CD4-positive, alpha-beta memory T cell (primary cell): Measurements from ENCODE around the gene INSIG2. TPM values are rescaled to one million over a fixed set of nuclear protein-coding genes. Genes with fewer than 3 reads are reported as not detected.

Experiments used
- CTCF ChIA-PET: fragments of 350-600 bp; sonication (Branson Sonifier 250); formaldehyde crosslinking; loops from one replicate; lab custom pipeline; 2021; ENCODE audit warnings: inconsistent platforms; ENCODE audit not compliant: partially characterized antibody; lab: Charles Lee
- POLR2A ChIA-PET: fragments of 350-600 bp; sonication (Branson Sonifier 250); formaldehyde crosslinking; loops from one replicate; lab custom pipeline; 2021; ENCODE audit not compliant: partially characterized antibody; lab: Charles Lee
- DNase-seq, 5 donors: peaks; one replicate each; pipeline versions ENCODE4 v3.0.0 to v3.0.0-alpha.2; 2020 to 2022; ENCODE audit warnings: mixed read lengths in 1 of 5
- H3K27ac ChIP-seq: one replicate; pipeline ENCODE4 v1.7.0; 2013; ENCODE audit warnings: low read depth, low read length
- H3K27me3 ChIP-seq: 2 replicates; pipeline ENCODE4 v1.7.0; 2013; ENCODE audit warnings: mild to moderate bottlenecking, low read length, moderate library complexity; ENCODE audit not compliant: insufficient read depth
- H3K36me3 ChIP-seq: 2 replicates; pipeline ENCODE4 v1.7.0; 2013; ENCODE audit warnings: mild to moderate bottlenecking, low read length, moderate library complexity; ENCODE audit not compliant: insufficient read depth
- H3K4me1 ChIP-seq: 2 replicates; pipeline ENCODE4 v1.7.0; 2013; ENCODE audit warnings: mild to moderate bottlenecking, low read length, moderate library complexity; ENCODE audit not compliant: insufficient read depth
- H3K4me3 ChIP-seq, 2 donors: one replicate each; pipeline ENCODE4 v1.7.0; 2013; ENCODE audit warnings: low read length in 2 of 2, mild to moderate bottlenecking in 1 of 2
- H3K9me3 ChIP-seq, 2 donors: one replicate each; pipeline ENCODE4 v1.7.0; 2013; ENCODE audit warnings: low read length in 2 of 2, control low read depth in 1 of 2; ENCODE audit not compliant: control insufficient read depth in 1 of 2
- H3K27ac Mint-ChIP-seq, 7 donors: one replicate each; pipeline ENCODE4 v1.8.0; 2020 to 2021; ENCODE audit warnings: mixed read lengths in 7 of 7, mild to moderate bottlenecking in 6 of 7, inconsistent platforms in 3 of 7, moderate library complexity in 3 of 7
- H3K27me3 Mint-ChIP-seq, 2 donors: one replicate each; pipeline ENCODE4 v1.8.0; 2020 to 2021; ENCODE audit warnings: mixed read lengths in 2 of 2
- H3K36me3 Mint-ChIP-seq, 2 donors: one replicate each; pipeline ENCODE4 v1.8.0; 2020 to 2021; ENCODE audit warnings: mixed read lengths in 2 of 2, inconsistent platforms in 1 of 2, mild to moderate bottlenecking in 1 of 2
- H3K4me1 Mint-ChIP-seq, 4 donors: one replicate each; pipeline ENCODE4 v1.8.0; 2020 to 2021; ENCODE audit warnings: mixed read lengths in 4 of 4, mild to moderate bottlenecking in 1 of 4
- H3K4me3 Mint-ChIP-seq, 8 donors: one replicate each; pipeline ENCODE4 v1.8.0; 2020 to 2021; ENCODE audit warnings: mixed read lengths in 8 of 8, mild to moderate bottlenecking in 7 of 8, moderate library complexity in 6 of 8, inconsistent platforms in 3 of 8
- H3K9me3 Mint-ChIP-seq, 8 donors: one replicate each; pipeline ENCODE4 v1.8.0; 2020 to 2021; ENCODE audit warnings: mixed read lengths in 8 of 8, mild to moderate bottlenecking in 5 of 8, inconsistent platforms in 3 of 8, moderate library complexity in 1 of 8
- intact Hi-C: fragments of 100-400 bp; cut with micrococcal nuclease; formaldehyde crosslinking; loops from one replicate; pipeline ENCODE4 v1.15.1; 2023
- polyA plus RNA-seq, 2 donors: library from polyadenylated mRNA; unstranded; fragments of 300-500 nt; fragmentation: Illumina TruSeq; gene quantifications; one replicate each; pipeline ENCODE4 v1.2.3, GENCODE V29; 2021
- total RNA-seq, 2 experiments: library from RNA; stranded (reverse); gene quantifications; one replicate each; pipeline ENCODE4 v1.2.3, GENCODE V29; 2021

Gene INSIG2
- total and polyA plus RNA-seq, 4 experiments from 2014 or later: 18.0 to 41.1 (median 25.0) TPM

DNA sequence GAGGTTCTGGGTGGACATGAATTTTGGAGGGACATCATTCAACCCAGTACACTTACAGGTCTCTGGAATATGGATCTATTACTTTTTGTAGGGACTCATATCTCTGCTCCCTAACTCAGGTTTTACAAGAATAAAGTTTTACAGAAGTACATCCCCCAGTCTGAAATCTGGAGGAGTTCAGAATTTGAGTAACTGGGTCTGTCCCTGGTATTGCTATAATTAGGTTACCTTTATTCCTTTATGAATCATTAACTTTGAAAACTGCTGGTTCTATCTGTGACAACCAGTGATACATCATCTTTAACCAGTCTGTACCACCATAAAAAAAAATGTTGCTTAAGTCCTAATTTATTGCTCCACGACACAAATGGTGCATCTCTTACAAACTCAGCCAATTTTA lies 59.9 kb downstream of the INSIG2 start:
- CTCF ChIA-PET: no interaction called here
- no peak overlapping the region for H3K4me3 ChIP-seq
- no peak for DNase-seq
- no peak overlapping the region for H3K27ac Mint-ChIP-seq
- no peak overlapping the region for H3K27ac ChIP-seq
- H3K27me3 ChIP-seq: no peaks in the 10 kb centered on the region
- no peak overlapping the region for H3K4me3 Mint-ChIP-seq
- peaks cover 0 to 3% (median 0%) of the 10 kb centered on the region in 8 donors for H3K9me3 Mint-ChIP-seq
- H3K4me1 ChIP-seq: no peaks in the 10 kb centered on the region
- H3K36me3 Mint-ChIP-seq: peaks cover 0 to 3% of the 10 kb centered on the region in 2 donors
- intact Hi-C loops: no loop called here
- no peaks in the 10 kb centered on the region for H3K9me3 ChIP-seq
- POLR2A ChIA-PET: no interaction called here
- H3K4me1 Mint-ChIP-seq: peaks cover 0 to 3% (median 2%) of the 10 kb centered on the region in 4 donors
- H3K27me3 Mint-ChIP-seq: peaks cover 18 to 21% of the 10 kb centered on the region in 2 donors
- H3K36me3 ChIP-seq: no peaks in the 10 kb centered on the region

DNA sequence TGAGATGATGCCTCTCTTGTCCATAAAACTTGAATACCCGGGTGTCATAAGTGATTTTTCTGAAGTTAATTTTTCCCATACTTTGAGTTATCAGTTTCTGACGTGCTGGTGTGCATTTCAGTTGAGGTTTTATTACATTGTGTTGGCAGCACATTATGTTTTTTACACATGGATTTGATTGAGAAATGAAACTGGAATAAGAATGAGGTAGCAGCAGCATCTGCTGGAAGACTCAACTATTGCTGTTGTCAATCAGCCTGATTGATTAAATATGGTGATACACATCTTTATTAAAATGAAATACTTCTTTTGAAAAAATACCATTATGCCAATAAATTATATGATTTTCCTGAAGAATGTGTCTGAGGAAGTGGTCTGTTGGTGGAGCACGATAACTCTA lies 60.5 kb downstream of the INSIG2 start:
- H3K36me3 ChIP-seq: no peaks in the 10 kb centered on the region
- DNase-seq: no peak
- no peaks in the 10 kb centered on the region for H3K4me1 ChIP-seq
- no peak overlapping the region for H3K4me3 ChIP-seq
- intact Hi-C loops: no loop called here
- H3K9me3 ChIP-seq: no peaks in the 10 kb centered on the region
- Mint-ChIP-seq H3K4me3 (no peak overlapping the region), H3K4me1 (peaks cover 0 to 3% (median 0%) of the 10 kb centered on the region in 4 donors), H3K27ac (no peak overlapping the region), H3K36me3 (peaks cover 0 to 3% of the 10 kb centered on the region in 2 donors), H3K27me3 (peaks cover 20% of the 10 kb centered on the region in 2 donors), H3K9me3 (no peaks in the 10 kb centered on the region)
- ChIA-PET POLR2A (interaction anchor here (0.6 kb wide), 1 partner anchor 1222 kb away, joined by 3 read pairs; no protein-coding TSS in a partner anchor), CTCF (interaction anchor here (1.6 kb wide), 1 partner anchor 102 kb away, joined by 4 read pairs; no protein-coding TSS in a partner anchor)
- H3K27me3 ChIP-seq: no peaks in the 10 kb centered on the region
- no peak overlapping the region for H3K27ac ChIP-seq

DNA sequence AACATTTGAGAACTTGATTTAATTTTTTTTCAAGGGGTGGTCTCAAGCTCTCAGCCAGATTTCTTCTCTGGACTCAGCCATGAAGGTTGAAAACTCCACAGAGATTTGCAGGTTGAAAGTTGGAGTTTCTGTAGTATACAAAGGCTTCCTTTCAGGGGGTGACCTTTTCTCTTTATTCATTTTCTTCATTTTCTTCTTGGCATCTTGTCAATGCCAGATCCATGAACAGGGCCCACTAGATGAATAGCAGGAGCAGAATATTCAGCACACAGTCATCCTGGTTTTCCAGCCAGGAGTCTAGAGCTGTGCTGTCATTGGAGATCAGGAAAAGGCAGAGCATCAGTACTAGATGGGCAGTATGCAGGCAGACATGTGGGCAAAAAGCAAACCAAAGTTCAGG lies 62.0 kb downstream of the INSIG2 start:
- intact Hi-C loops: no loop called here
- peaks cover 0 to 3% of the 10 kb centered on the region in 2 donors for H3K36me3 Mint-ChIP-seq
- no peak for DNase-seq
- no peak overlapping the region for H3K4me3 Mint-ChIP-seq
- H3K9me3 Mint-ChIP-seq: peaks cover 0 to under 1% (median 0%) of the 10 kb centered on the region in 8 donors
- H3K36me3 ChIP-seq: no peaks in the 10 kb centered on the region
- POLR2A ChIA-PET: no interaction called here
- H3K27ac ChIP-seq: no peak overlapping the region
- CTCF ChIA-PET: interaction anchor here (1.5 to 1.6 kb wide), 2 partner anchors 104 to 118 kb away, joined by 3 to 4 read pairs; no protein-coding TSS in a partner anchor
- H3K4me1 Mint-ChIP-seq: peaks cover 0 to 3% (median 0%) of the 10 kb centered on the region in 4 donors
- H3K27me3 ChIP-seq: no peaks in the 10 kb centered on the region
- H3K4me1 ChIP-seq: no peaks in the 10 kb centered on the region
- no peak overlapping the region for H3K27ac Mint-ChIP-seq
- H3K9me3 ChIP-seq: no peaks in the 10 kb centered on the region
- peaks cover 21 to 23% of the 10 kb centered on the region in 2 donors for H3K27me3 Mint-ChIP-seq
- H3K4me3 ChIP-seq: no peak overlapping the region

DNA sequence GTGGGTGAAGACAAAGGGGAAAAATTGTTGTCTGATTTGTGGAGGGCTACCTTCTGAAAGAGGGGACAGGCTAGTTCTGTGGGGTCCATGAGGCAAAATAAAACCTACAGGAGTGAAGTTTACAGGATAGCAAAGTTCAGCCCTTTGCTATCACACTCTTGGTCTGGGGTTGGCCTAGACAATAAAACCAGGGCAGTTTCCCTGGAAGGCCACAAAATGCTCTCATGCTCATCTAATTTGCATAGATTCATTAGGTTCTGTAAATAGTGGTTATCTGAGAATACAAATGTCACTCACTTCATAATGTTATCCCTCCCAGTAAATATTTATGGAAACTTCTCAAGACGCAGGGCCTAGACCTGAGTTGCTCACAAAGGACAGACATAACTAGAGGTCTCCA lies 63.6 kb downstream of the INSIG2 start:
- DNase-seq: no peak
- POLR2A ChIA-PET: no interaction called here
- CTCF ChIA-PET: no interaction called here
- H3K27ac ChIP-seq: no peak overlapping the region
- H3K9me3 Mint-ChIP-seq: peaks cover 0 to 12% (median 5%) of the 10 kb centered on the region in 8 donors
- peaks cover 16 to 20% of the 10 kb centered on the region in 2 donors for H3K27me3 Mint-ChIP-seq
- peaks cover 0 to 8% of the 10 kb centered on the region in 2 donors for H3K36me3 Mint-ChIP-seq
- no peak overlapping the region for H3K4me3 ChIP-seq
- H3K4me1 ChIP-seq: no peaks in the 10 kb centered on the region
- intact Hi-C loops: no loop called here
- H3K27me3 ChIP-seq: no peaks in the 10 kb centered on the region
- H3K27ac Mint-ChIP-seq: no peak overlapping the region
- no peaks in the 10 kb centered on the region for H3K36me3 ChIP-seq
- no peaks in the 10 kb centered on the region for H3K9me3 ChIP-seq
- H3K4me1 Mint-ChIP-seq: peaks cover 0 to 3% (median 0%) of the 10 kb centered on the region in 4 donors
- no peak overlapping the region for H3K4me3 Mint-ChIP-seq

DNA sequence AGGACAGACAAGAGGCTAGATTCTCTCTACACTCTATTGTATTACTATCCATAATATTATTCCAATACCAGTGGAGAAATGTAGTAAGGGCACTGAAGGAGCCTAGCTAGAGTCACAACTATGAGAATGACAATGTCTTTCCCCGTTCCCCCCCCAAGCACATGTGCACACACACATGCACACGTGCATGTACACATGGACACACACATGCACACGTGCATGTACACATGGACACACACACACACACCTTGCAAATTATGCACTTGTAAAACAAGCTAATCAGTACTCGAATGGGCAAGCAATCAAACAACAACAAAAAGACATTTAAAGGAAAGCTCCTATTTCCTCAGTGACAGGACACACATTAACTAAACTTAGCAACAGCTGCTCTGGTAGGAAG lies 65.2 kb downstream of the INSIG2 start:
- no peaks in the 10 kb centered on the region for H3K36me3 ChIP-seq
- H3K36me3 Mint-ChIP-seq: peaks cover 0 to 13% of the 10 kb centered on the region in 2 donors
- H3K27me3 Mint-ChIP-seq: peaks cover 16 to 17% of the 10 kb centered on the region in 2 donors
- H3K27ac ChIP-seq: no peak overlapping the region
- POLR2A ChIA-PET: no interaction called here
- peaks cover 0 to 3% (median 0%) of the 10 kb centered on the region in 4 donors for H3K4me1 Mint-ChIP-seq
- intact Hi-C loops: no loop called here
- H3K9me3 ChIP-seq: no peaks in the 10 kb centered on the region
- no peaks in the 10 kb centered on the region for H3K4me1 ChIP-seq
- no peak for DNase-seq
- no peak overlapping the region for H3K27ac Mint-ChIP-seq
- no peak overlapping the region for H3K4me3 ChIP-seq
- CTCF ChIA-PET: interaction anchor here (0.9 kb wide), 1 partner anchor 68 kb away, joined by 3 read pairs; no protein-coding TSS in a partner anchor
- H3K27me3 ChIP-seq: no peaks in the 10 kb centered on the region
- H3K4me3 Mint-ChIP-seq: no peak overlapping the region
- peaks cover 0 to 19% (median 11%) of the 10 kb centered on the region in 8 donors for H3K9me3 Mint-ChIP-seq

DNA sequence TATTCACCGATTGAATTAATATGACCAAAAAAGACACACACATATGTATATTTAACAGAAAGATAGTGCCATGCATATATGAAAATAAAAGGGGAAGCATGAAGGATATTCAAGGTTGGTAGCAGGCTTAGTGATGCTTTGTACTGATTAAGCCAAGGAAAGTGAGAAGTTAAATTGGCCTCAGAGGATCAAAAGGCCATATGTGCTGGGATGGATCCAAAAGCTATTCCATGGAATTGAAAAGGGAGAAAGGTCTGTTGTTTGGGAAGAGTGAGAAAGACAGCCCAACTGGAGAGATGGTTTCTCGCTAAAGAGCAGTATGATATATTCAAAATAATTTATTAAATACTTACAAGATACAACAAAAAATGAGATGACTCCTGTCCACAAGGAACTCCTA lies 65.9 kb downstream of the INSIG2 start:
- peak overlapping the region in 1 of 7 donors; percentile 37 for H3K27ac Mint-ChIP-seq
- POLR2A ChIA-PET: no interaction called here
- H3K27me3 Mint-ChIP-seq: peaks cover 13 to 16% of the 10 kb centered on the region in 2 donors
- no peaks in the 10 kb centered on the region for H3K4me1 ChIP-seq
- H3K27ac ChIP-seq: no peak overlapping the region
- H3K9me3 ChIP-seq: no peaks in the 10 kb centered on the region
- CTCF ChIA-PET: interaction anchor here (0.9 kb wide), 1 partner anchor 12 kb away, joined by 3 read pairs; no protein-coding TSS in a partner anchor
- H3K4me1 Mint-ChIP-seq: no peaks in the 10 kb centered on the region
- intact Hi-C loops: no loop called here
- peaks cover 0 to 9% of the 10 kb centered on the region in 2 donors for H3K36me3 Mint-ChIP-seq
- H3K9me3 Mint-ChIP-seq: peaks cover 0 to 19% (median 11%) of the 10 kb centered on the region in 8 donors
- no peak for DNase-seq
- no peak overlapping the region for H3K4me3 ChIP-seq
- no peaks in the 10 kb centered on the region for H3K36me3 ChIP-seq
- H3K4me3 Mint-ChIP-seq: no peak overlapping the region
- no peaks in the 10 kb centered on the region for H3K27me3 ChIP-seq
